Measurements from ENCODE around the gene CA4. TPM values are rescaled to one million over a fixed set of nuclear protein-coding genes. Genes with fewer than 3 reads are reported as not detected.
"Not testable (repeated sequence)": the region's sequence is repeated elsewhere in the genome, so short reads cannot be mapped to it uniquely, and the experiment has no call there.

The CA4 gene
- total RNA-seq, 2 donors from 2014 or later = 1.5 to 3.0 TPM

GRCh38 chr17:60107526-60108257 is 42.1 kb upstream of the CA4 start:
- H3K9me3 ChIP-seq (ENCODE audit: control insufficient read depth, low read length) = no peaks in the 10 kb centered on the region
- no peaks in the 10 kb centered on the region for H3K4me1 ChIP-seq (ENCODE audit: control insufficient read depth, insufficient read depth, low read length)
- Mint-ChIP-seq H3K9me3 (no peaks in the 10 kb centered on the region), H3K27me3 (ENCODE audit: insufficient read depth) (no peaks in the 10 kb centered on the region), H3K27ac (no peak overlapping the region), H3K36me3 (ENCODE audit: low read depth) (no peaks in the 10 kb centered on the region), H3K4me3 (no peak overlapping the region), H3K4me1 (no peaks in the 10 kb centered on the region)
- 91 to 95% methylated on average over 7 to 10 of the region's 10 CpGs for WGBS, 2 experiments (ENCODE audit: insufficient coverage in 1 of 2, insufficient read length in 1 of 2)
- H3K27me3 ChIP-seq (ENCODE audit: control insufficient read depth, insufficient read depth, low read length, poor library complexity, severe bottlenecking) = no peaks in the 10 kb centered on the region
- DNase-seq = peak; percentile 36
- H3K9ac ChIP-seq (ENCODE audit: extremely low read depth, low read length, poor library complexity, severe bottlenecking) = no peak overlapping the region
- H3K27ac ChIP-seq (ENCODE audit: low read depth, low read length) = no peak overlapping the region
- H3K36me3 ChIP-seq (ENCODE audit: control insufficient read depth, insufficient read depth, low read length) = no peaks in the 10 kb centered on the region
- TF ChIP-seq, protein P1, sequence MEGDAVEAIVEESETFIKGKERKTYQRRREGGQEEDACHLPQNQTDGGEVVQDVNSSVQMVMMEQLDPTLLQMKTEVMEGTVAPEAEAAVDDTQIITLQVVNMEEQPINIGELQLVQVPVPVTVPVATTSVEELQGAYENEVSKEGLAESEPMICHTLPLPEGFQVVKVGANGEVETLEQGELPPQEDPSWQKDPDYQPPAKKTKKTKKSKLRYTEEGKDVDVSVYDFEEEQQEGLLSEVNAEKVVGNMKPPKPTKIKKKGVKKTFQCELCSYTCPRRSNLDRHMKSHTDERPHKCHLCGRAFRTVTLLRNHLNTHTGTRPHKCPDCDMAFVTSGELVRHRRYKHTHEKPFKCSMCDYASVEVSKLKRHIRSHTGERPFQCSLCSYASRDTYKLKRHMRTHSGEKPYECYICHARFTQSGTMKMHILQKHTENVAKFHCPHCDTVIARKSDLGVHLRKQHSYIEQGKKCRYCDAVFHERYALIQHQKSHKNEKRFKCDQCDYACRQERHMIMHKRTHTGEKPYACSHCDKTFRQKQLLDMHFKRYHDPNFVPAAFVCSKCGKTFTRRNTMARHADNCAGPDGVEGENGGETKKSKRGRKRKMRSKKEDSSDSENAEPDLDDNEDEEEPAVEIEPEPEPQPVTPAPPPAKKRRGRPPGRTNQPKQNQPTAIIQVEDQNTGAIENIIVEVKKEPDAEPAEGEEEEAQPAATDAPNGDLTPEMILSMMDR (conservative IDR thresholded peaks at IDR 0.05) = peak; percentile 37
- no peak overlapping the region for H3K4me3 ChIP-seq (ENCODE audit: low read length)

GRCh38 chr17:60108309-60108708 is 41.5 kb upstream of the CA4 start:
- H3K27ac ChIP-seq (ENCODE audit: low read depth, low read length); H3K4me3 ChIP-seq (ENCODE audit: low read length); H3K36me3 Mint-ChIP-seq (ENCODE audit: low read depth); DNase-seq; H3K27ac Mint-ChIP-seq; H3K27me3 Mint-ChIP-seq (ENCODE audit: insufficient read depth); H3K9me3 Mint-ChIP-seq; H3K9me3 ChIP-seq (ENCODE audit: control insufficient read depth, low read length); H3K9ac ChIP-seq (ENCODE audit: extremely low read depth, low read length, poor library complexity, severe bottlenecking); H3K27me3 ChIP-seq (ENCODE audit: control insufficient read depth, insufficient read depth, low read length, poor library complexity, severe bottlenecking); H3K4me1 Mint-ChIP-seq; H3K36me3 ChIP-seq (ENCODE audit: control insufficient read depth, insufficient read depth, low read length); H3K4me3 Mint-ChIP-seq; H3K4me1 ChIP-seq (ENCODE audit: control insufficient read depth, insufficient read depth, low read length): not testable (repeated sequence)
- WGBS, 2 experiments (ENCODE audit: insufficient coverage in 1 of 2, insufficient read length in 1 of 2) = 71 to 92% methylated on average over 1 of the region's 1 CpG

DNA sequence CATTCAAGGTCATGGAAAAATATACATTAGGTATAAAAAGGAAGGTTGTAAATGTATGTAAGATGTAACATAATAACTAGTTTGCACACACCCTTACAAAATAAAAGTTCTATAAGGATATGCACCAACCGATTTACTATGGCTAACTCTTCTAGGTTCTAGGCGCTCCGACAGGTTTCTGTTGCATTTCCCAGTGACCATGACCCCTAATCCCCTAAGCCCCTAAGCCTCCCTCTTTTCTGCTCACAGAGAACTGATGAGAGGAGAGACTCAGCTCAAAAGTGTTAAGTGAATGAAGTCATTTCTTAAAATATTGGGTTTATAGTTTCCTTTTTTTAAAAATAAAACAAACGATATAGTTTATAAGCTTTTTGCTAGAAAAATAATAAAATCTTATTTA is 41.1 kb upstream of the CA4 start:
- TF ChIP-seq, protein P1 (conservative IDR thresholded peaks at IDR 0.05) = no peak
- H3K4me3 ChIP-seq (ENCODE audit: low read length) = no peak overlapping the region
- H3K27ac ChIP-seq (ENCODE audit: low read depth, low read length) = no peak overlapping the region
- no peak overlapping the region for H3K9ac ChIP-seq (ENCODE audit: extremely low read depth, low read length, poor library complexity, severe bottlenecking)
- Mint-ChIP-seq H3K4me1 (no peaks in the 10 kb centered on the region), H3K36me3 (ENCODE audit: low read depth) (no peaks in the 10 kb centered on the region), H3K9me3 (no peaks in the 10 kb centered on the region), H3K27ac (no peak overlapping the region), H3K27me3 (ENCODE audit: insufficient read depth) (no peaks in the 10 kb centered on the region), H3K4me3 (no peak overlapping the region)
- H3K27me3 ChIP-seq (ENCODE audit: control insufficient read depth, insufficient read depth, low read length, poor library complexity, severe bottlenecking) = no peaks in the 10 kb centered on the region
- no peaks in the 10 kb centered on the region for H3K36me3 ChIP-seq (ENCODE audit: control insufficient read depth, insufficient read depth, low read length)
- no peaks in the 10 kb centered on the region for H3K9me3 ChIP-seq (ENCODE audit: control insufficient read depth, low read length)
- no peaks in the 10 kb centered on the region for H3K4me1 ChIP-seq (ENCODE audit: control insufficient read depth, insufficient read depth, low read length)
- no peak for DNase-seq
- WGBS, 2 experiments (ENCODE audit: insufficient coverage in 1 of 2, insufficient read length in 1 of 2) = 89 to 90% methylated on average over 2 to 3 of the region's 4 CpGs

Data from endodermal cell (in vitro differentiated cells).